IMR-90 (cell line): ENCODE results near the gene SEC14L1. TPM values are rescaled to one million over a fixed set of nuclear protein-coding genes. Genes with fewer than 3 reads are reported as not detected.

ENCODE experiments used
- ATAC-seq: fragments of 200-7000 bp; cut with Tn5 transposase; 2 replicates; pipeline ENCODE4 v1.9.1; 2020; ENCODE audit warnings: low read depth, mild to moderate bottlenecking, moderate library complexity
- BruUV-seq: library from RNA; stranded (reverse); fragments of 400-500 nt; replicated peaks from 2 replicates; lab custom pipeline; 2021; lab: Mats Ljungman, UMichigan
- CTCF ChIA-PET: fragments of 300-600 bp; formaldehyde crosslinking; extraction: SDS; loops from one replicate; lab custom pipeline; 2021; ENCODE audit warnings: antibody characterized with exemption; lab: Yijun Ruan, JAX
- POLR2A ChIA-PET: fragments of 300-600 bp; sonication (Branson Sonifier 250); formaldehyde crosslinking; loops from one replicate; lab custom pipeline; 2022; ENCODE audit warnings: antibody characterized with exemption; ENCODE audit not compliant: unreplicated experiment; lab: Charles Lee
- DNase-seq: peaks from one replicate; pipeline ENCODE4 v3.0.0; 2013
- H2AFZ ChIP-seq: replicated peaks from 2 replicates; pipeline ENCODE3; 2013; ENCODE audit warnings: low read length, mild to moderate bottlenecking; ENCODE audit not compliant: poor library complexity
- H2AK5ac ChIP-seq: 2 replicates; pipeline ENCODE4 v1.6.1; 2013; ENCODE audit warnings: low read depth, low read length, inconsistent platforms
- H2AK9ac ChIP-seq: replicated peaks from 2 replicates; pipeline ENCODE3; 2013; ENCODE audit warnings: mild to moderate bottlenecking, low read depth, low read length, moderate library complexity; ENCODE audit not compliant: poor library complexity
- H2BK120ac ChIP-seq: 2 replicates; pipeline ENCODE4 v1.6.1; 2013; ENCODE audit warnings: low read depth, low read length, inconsistent platforms
- H2BK15ac ChIP-seq: 3 replicates; pipeline ENCODE4 v1.6.1; 2013; ENCODE audit warnings: low read depth, low read length, inconsistent platforms
- H2BK20ac ChIP-seq: 2 replicates; pipeline ENCODE4 v1.6.1; 2013; ENCODE audit warnings: low read depth, mild to moderate bottlenecking, inconsistent platforms, low read length, moderate library complexity
- H2BK5ac ChIP-seq: 2 replicates; pipeline ENCODE4 v1.6.1; 2013; ENCODE audit warnings: mild to moderate bottlenecking, low read depth, low read length, inconsistent platforms; ENCODE audit not compliant: poor library complexity, severe bottlenecking
- H3K14ac ChIP-seq: replicated peaks from 2 replicates; pipeline ENCODE4 v1.6.1; 2013; ENCODE audit warnings: low read depth, low read length, inconsistent platforms
- H3K18ac ChIP-seq: 2 replicates; pipeline ENCODE4 v1.6.1; 2013; ENCODE audit warnings: low read depth, low read length, control low read depth
- H3K23ac ChIP-seq: 2 replicates; pipeline ENCODE4 v1.6.1; 2013; ENCODE audit warnings: low read depth, low read length, inconsistent platforms
- H3K27ac ChIP-seq: 2 replicates; pipeline ENCODE4 v1.5.1; 2013; ENCODE audit warnings: mild to moderate bottlenecking, control low read depth, low read length; ENCODE audit not compliant: insufficient read depth
- H3K27me3 ChIP-seq: 2 replicates; pipeline ENCODE4 v1.6.1; 2013; ENCODE audit warnings: low read length; ENCODE audit not compliant: control insufficient read depth, insufficient read depth
- H3K36me3 ChIP-seq: 2 replicates; pipeline ENCODE4 v1.6.1; 2013; ENCODE audit warnings: low read length, mixed read lengths; ENCODE audit not compliant: control insufficient read depth, insufficient read depth
- H3K4ac ChIP-seq: 2 replicates; pipeline ENCODE4 v1.6.1; 2013; ENCODE audit warnings: low read depth, low read length, inconsistent platforms
- H3K4me1 ChIP-seq: 2 replicates; pipeline ENCODE4 v1.6.1; 2013; ENCODE audit warnings: low read length, mixed read lengths; ENCODE audit not compliant: control insufficient read depth, insufficient read depth
- H3K4me2 ChIP-seq: 2 replicates; pipeline ENCODE4 v1.6.1; 2013; ENCODE audit warnings: low read depth, mild to moderate bottlenecking, control low read depth, low read length, moderate library complexity
- H3K4me3 ChIP-seq: 2 replicates; pipeline ENCODE4 v1.5.1; 2013; ENCODE audit warnings: low read depth, mild to moderate bottlenecking, control low read depth, low read length, moderate library complexity; ENCODE audit not compliant: insufficient read depth
- H3K56ac ChIP-seq: 2 replicates; pipeline ENCODE4 v1.6.1; 2013; ENCODE audit warnings: low read length, inconsistent platforms; ENCODE audit not compliant: insufficient read depth; ENCODE audit errors: extremely low read depth
- H3K79me1 ChIP-seq, 2 experiments: 2 replicates each; pipeline ENCODE4 v1.6.1; 2013; ENCODE audit warnings: low read length in 2 of 2, inconsistent platforms in 1 of 2, low read depth in 1 of 2
- H3K9ac ChIP-seq: 2 replicates; pipeline ENCODE4 v1.6.1; 2013; ENCODE audit warnings: low read depth, low read length, control low read depth
- H3K9me1 ChIP-seq: 2 replicates; pipeline ENCODE4 v1.6.1; 2013; ENCODE audit warnings: low read length, inconsistent platforms; ENCODE audit not compliant: insufficient read depth
- H3K9me3 ChIP-seq: 2 replicates; pipeline ENCODE4 v1.6.1; 2013; ENCODE audit warnings: low read length; ENCODE audit not compliant: control insufficient read depth, insufficient read depth
- H4K20me1 ChIP-seq: 2 replicates; pipeline ENCODE4 v1.6.1; 2013; ENCODE audit warnings: low read length, inconsistent platforms; ENCODE audit not compliant: insufficient read depth
- H4K5ac ChIP-seq: 2 replicates; pipeline ENCODE4 v1.6.1; 2013; ENCODE audit warnings: mild to moderate bottlenecking, low read depth, low read length, control low read depth
- H4K8ac ChIP-seq, 2 experiments: 2 replicates each; pipeline ENCODE4 v1.6.1; 2013; ENCODE audit warnings: low read depth in 2 of 2, low read length in 2 of 2, control low read depth in 1 of 2, inconsistent platforms in 1 of 2
- H4K91ac ChIP-seq: 2 replicates; pipeline ENCODE4 v1.6.1; 2013; ENCODE audit warnings: low read depth, low read length, inconsistent platforms; ENCODE audit not compliant: insufficient read depth
- BHLHE40 ChIP-seq: fragments of 150-350 bp; IDR thresholded peaks from 2 replicates; pipeline ENCODE4 v1.6.1; 2016; ENCODE audit warnings: mild to moderate bottlenecking, low read depth, low read length
- CEBPB ChIP-seq: IDR thresholded peaks from 2 replicates; pipeline ENCODE4 v1.6.1; 2012; ENCODE audit warnings: low read depth, low read length, improper control_type of control experiment
- FOS ChIP-seq: fragments of 150-350 bp; IDR thresholded peaks from 2 replicates; pipeline ENCODE4 v1.6.1; 2016; ENCODE audit warnings: low read depth, low read length
- NFE2L2 ChIP-seq: fragments of 150-350 bp; IDR thresholded peaks from 2 replicates; pipeline ENCODE4 v1.6.1; 2016; ENCODE audit warnings: low read depth, mild to moderate bottlenecking, low read length
- WGBS, 2 experiments: methylation state at CpG; one replicate each; pipeline versions ENCODE4 v1.1.5 to v1.1.7; 2013; ENCODE audit warnings: missing lambda C conversion rate in 2 of 2; ENCODE audit not compliant: insufficient read length in 1 of 2; ENCODE audit errors: extremely low coverage in 2 of 2; 5-methylcytosine and 5-hydroxymethylcytosine counted together
- dilution Hi-C: fragments of 300-500 bp; cut with HindIII; formaldehyde crosslinking; loops from one replicate; pipeline ENCODE4 v1.14.3; 2018; ENCODE audit warnings: low sequenced_read_pairs; ENCODE audit not compliant: unreplicated experiment
- in situ Hi-C: fragments of 300-500 bp; cut with MboI; formaldehyde crosslinking; loops from 3 replicates; pipeline ENCODE4 v1.14.3; 2019; ENCODE audit warnings: low sequenced_read_pairs, inconsistent platforms, mixed read lengths
- intact Hi-C: fragments of 100-400 bp; cut with micrococcal nuclease; formaldehyde crosslinking; loops from 2 replicates; pipeline ENCODE4 v1.10.0; 2022
- polyA plus RNA-seq, 3 experiments: library from polyadenylated mRNA; depleted of rRNA; stranded (reverse); fragments of >200 nt; gene quantifications; 2 replicates each; pipeline ENCODE4 v1.2.3, GENCODE V29; 2012; ENCODE audit warnings: low replicate concordance in 1 of 3
- total RNA-seq: library from RNA; depleted of rRNA; stranded (reverse); fragments of >200 nt; gene quantifications from 2 replicates; pipeline ENCODE4 v1.2.3, GENCODE V29; 2012

Gene SEC14L1
- total and polyA plus RNA-seq, 2 of the 4 experiments (the other 2 are of a cell fraction): 24.9 to 35.8 TPM

- Histone ChIP-seq H3K4me1 (no peaks in the 10 kb centered on the region), H3K27ac (no peak overlapping the region), H3K36me3 (no peaks in the 10 kb centered on the region), H4K20me1 (no peaks in the 10 kb centered on the region), H3K9me1 (peaks cover 4% of the 10 kb centered on the region; the same call in 1 of the 2 replicates), H3K4me3 (no peak overlapping the region), H2BK120ac (no peak overlapping the region), H3K4me2 (no peak overlapping the region), H2AFZ (no peak overlapping the region), H3K56ac (no peak overlapping the region), H2AK9ac (no peak overlapping the region), H3K23ac (no peak overlapping the region), H2BK5ac (no peak overlapping the region), H3K27me3 (no peaks in the 10 kb centered on the region), H2BK20ac (no peak overlapping the region), H2BK15ac (no peak overlapping the region), H2AK5ac (no peak overlapping the region), H3K9ac (no peak overlapping the region), H3K14ac (no peak overlapping the region), H3K18ac (no peak overlapping the region), H3K79me1 (no peaks in the 10 kb centered on the region), H4K5ac (no peak overlapping the region), H4K91ac (no peak overlapping the region), H3K9me3 (no peaks in the 10 kb centered on the region), H3K4ac (no peak overlapping the region), H4K8ac (no peak overlapping the region)
- BruUV-seq: no TSS peak
- WGBS, 2 experiments: 55% methylated on average over 9 of the region's 22 CpGs; no CpG with 5 or more reads in 1 of the 2 experiments
- in situ Hi-C loops: no loop called here
- dilution Hi-C loops: no loop called here
- intact Hi-C loops: no loop called here
- TF ChIP-seq BHLHE40: no peak
- no peak for TF ChIP-seq FOS
- TF ChIP-seq CEBPB: peak; percentile 66
- TF ChIP-seq NFE2L2: no peak
- ChIA-PET CTCF (no interaction called here), POLR2A (no interaction called here)
- DNase-seq: no peak
- no peak for ATAC-seq
Measured at GRCh38 chr17:77264617-77265230, 124.0 kb downstream of the SEC14L1 start.
